ENCODE measurements around the gene SLC29A1. TPM values are rescaled to one million over a fixed set of nuclear protein-coding genes. Genes with fewer than 3 reads are reported as not detected.

SLC29A1 gene
- total and polyA plus RNA-seq, 9 of the 15 experiments (the other 6 are each of a cell fraction or from before 2014, with no cell fraction given), result 18.9 to 170 (median 57.7) TPM

DNA sequence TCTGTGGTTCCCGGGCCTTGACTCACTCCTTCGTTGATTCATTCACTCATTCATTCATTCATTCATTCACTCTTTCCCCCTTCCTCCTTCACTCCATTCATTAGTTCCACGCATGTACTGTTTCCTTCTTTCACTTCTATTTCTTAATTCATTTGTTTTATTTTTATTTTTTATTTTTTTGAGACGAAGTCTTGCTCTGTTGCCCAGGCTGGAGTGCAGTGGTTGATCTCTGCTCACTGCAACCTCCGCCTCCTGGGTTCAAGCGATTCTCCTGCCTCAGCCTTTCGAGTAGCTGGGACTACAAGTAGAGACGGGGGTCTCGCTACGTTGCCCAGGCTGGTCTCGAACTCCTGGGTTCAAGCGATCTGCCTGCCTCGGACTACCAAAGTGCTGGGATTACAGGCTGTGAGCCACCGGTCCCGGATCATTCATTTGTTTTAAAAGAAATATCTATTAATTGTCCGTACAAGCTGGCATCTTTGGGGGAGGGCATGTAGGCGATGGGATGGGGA, 42.4 kb downstream of the SLC29A1 start (continued):
- 0 out of 4 replicates have a peak, but pooled peaks of 1 of the 2 experiments have one; percentile 14 for TF ChIP-seq ZNF639 (CRISPR knock-in tag; conservative IDR thresholded peaks at IDR 0.05 in 1 of 2, IDR thresholded peaks at IDR 0.05 in 1 of 2)
- TF ChIP-seq ZNF121 (CRISPR knock-in tag; conservative IDR thresholded peaks at IDR 0.05), result peak; percentile 72

DNA sequence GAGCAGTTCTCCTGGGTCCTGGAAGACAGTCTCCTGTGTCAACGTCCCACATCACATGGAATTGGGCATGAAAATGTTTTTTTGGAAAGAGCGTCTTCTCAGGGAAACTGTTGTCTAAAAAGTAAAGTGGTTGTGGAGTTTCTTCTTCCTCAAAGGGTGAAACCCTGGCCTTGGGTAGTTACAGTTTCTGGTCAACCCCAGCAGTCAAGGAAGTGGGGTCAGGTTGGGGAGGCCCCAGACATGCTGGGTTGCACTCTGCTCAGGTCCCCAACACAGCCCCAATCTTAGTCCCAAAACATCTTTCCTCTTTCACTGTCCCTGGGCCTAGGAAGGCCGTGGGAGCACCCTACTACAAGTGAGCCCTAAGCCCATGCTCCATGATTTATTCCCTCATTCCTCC, 43.0 kb downstream of the SLC29A1 start:
- no TSS peak for BruUV-seq (replicated peaks)
- peaks cover 19 to 39% of the 10 kb centered on the region in 2 experiments; a peak in 4 of 5 replicates for H3K4me1 ChIP-seq (replicated peaks in 1 of 2; ENCODE audit: control insufficient read depth in 2 of 2, insufficient read depth in 2 of 2, low read length in 2 of 2)
- H3K4me2 ChIP-seq (ENCODE audit: insufficient read depth, low read length), result no peak overlapping the region
- 47% methylated on average over 3 of the region's 3 CpGs for WGBS (ENCODE audit: insufficient coverage, low coverage, missing lambda C conversion rate)
- peaks cover 3% of the 10 kb centered on the region; the same call in 1 of the 2 replicates for H4K20me1 ChIP-seq (replicated peaks; ENCODE audit: control insufficient read depth, insufficient read depth, low read length)
- H3K9me3 ChIP-seq (replicated peaks; ENCODE audit: control insufficient read depth, insufficient read depth, low read depth, low read length), result no peaks in the 10 kb centered on the region
- peaks cover 16% of the 10 kb centered on the region; the same call in 1 of the 3 replicates for H3K36me3 ChIP-seq (ENCODE audit: control insufficient read depth, insufficient read depth, low read length)
- TF ChIP-seq JUNB (CRISPR knock-in tag; conservative IDR thresholded peaks at IDR 0.05) (no peak), JUN (IDR thresholded peaks at IDR 0.05; ENCODE audit: borderline replicate concordance, low read depth, low read length) (no peak), JUN (CRISPR knock-in tag; IDR thresholded peaks at IDR 0.05; ENCODE audit: borderline replicate concordance) (no peak), MNT (conservative IDR thresholded peaks at IDR 0.05) (no peak), ZNF668 (CRISPR knock-in tag; IDR thresholded peaks at IDR 0.05) (no peak), EHMT2 (IDR thresholded peaks at IDR 0.05) (no peak), XRCC3 (IDR thresholded peaks at IDR 0.05) (no peak), HDAC8 (tag; IDR thresholded peaks at IDR 0.05) (no peak)
- TF ChIP-seq, protein P1, sequence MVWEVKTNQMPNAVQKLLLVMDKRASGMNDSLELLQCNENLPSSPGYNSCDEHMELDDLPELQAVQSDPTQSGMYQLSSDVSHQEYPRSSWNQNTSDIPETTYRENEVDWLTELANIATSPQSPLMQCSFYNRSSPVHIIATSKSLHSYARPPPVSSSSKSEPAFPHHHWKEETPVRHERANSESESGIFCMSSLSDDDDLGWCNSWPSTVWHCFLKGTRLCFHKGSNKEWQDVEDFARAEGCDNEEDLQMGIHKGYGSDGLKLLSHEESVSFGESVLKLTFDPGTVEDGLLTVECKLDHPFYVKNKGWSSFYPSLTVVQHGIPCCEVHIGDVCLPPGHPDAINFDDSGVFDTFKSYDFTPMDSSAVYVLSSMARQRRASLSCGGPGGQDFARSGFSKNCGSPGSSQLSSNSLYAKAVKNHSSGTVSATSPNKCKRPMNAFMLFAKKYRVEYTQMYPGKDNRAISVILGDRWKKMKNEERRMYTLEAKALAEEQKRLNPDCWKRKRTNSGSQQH (CRISPR knock-in tag; IDR thresholded peaks at IDR 0.05), result no peak
- intact Hi-C loops (cut with micrococcal nuclease), result loop anchor here (5.0 kb wide), 1 partner anchor 169 kb away; no protein-coding TSS in a partner anchor
- CTCF ChIA-PET (ENCODE audit: low intra/inter-chr PET ratio), result interaction anchor here (4.6 kb wide), 1 partner anchor 72 kb away, joined by 61 read pairs; no protein-coding TSS in a partner anchor
- DNase-seq (ENCODE audit: extremely low read depth in 1 of 4, low spot score in 3 of 4) (no peak), FAIRE-seq (no peak), ATAC-seq (no peak)
- H3K4me3 ChIP-seq, result no peak overlapping the region
- peak overlapping the region; percentile 86; the same call in 1 of the 2 replicates for H2AFZ ChIP-seq (ENCODE audit: low read depth, low read length)
- H3K79me2 ChIP-seq (ENCODE audit: control insufficient read depth, insufficient read depth, low read length), result peaks cover 17% of the 10 kb centered on the region
- peaks cover 20 to 22% of the 10 kb centered on the region in 2 experiments for H3K27me3 ChIP-seq (ENCODE audit: control insufficient read depth in 2 of 2, insufficient read depth in 2 of 2, low read length in 2 of 2)
- no peak overlapping the region for H3K27ac ChIP-seq (ENCODE audit: extremely low read depth, low read depth, low read length)
- POLR2A ChIA-PET, result interaction anchor here (8.2 kb wide), 1 partner anchor 19 kb away, joined by 69 read pairs; the partner anchor contains the start of gene HSP90AB1
- H3K9me1 ChIP-seq (ENCODE audit: control insufficient read depth, insufficient read depth, low read length), result no peaks in the 10 kb centered on the region
- no peak overlapping the region for H3K9ac ChIP-seq (ENCODE audit: insufficient read depth in 1 of 2, low read depth in 2 of 2, low read length in 2 of 2)
- in situ Hi-C loops (cut with MboI), result loop anchor here (5.0 kb wide), 1 partner anchor 76 kb away; the partner anchor contains the start of gene SPATS1
